Measurements from ENCODE around the gene TEN1. TPM values are rescaled to one million over a fixed set of nuclear protein-coding genes. Genes with fewer than 3 reads are reported as not detected.
"Not testable (repeated sequence)": the region's sequence is repeated elsewhere in the genome, so short reads cannot be mapped to it uniquely, and the experiment has no call there.

The TEN1 gene
- total RNA-seq, 1 donor from 2014 or later, result 4.9 TPM

DNA sequence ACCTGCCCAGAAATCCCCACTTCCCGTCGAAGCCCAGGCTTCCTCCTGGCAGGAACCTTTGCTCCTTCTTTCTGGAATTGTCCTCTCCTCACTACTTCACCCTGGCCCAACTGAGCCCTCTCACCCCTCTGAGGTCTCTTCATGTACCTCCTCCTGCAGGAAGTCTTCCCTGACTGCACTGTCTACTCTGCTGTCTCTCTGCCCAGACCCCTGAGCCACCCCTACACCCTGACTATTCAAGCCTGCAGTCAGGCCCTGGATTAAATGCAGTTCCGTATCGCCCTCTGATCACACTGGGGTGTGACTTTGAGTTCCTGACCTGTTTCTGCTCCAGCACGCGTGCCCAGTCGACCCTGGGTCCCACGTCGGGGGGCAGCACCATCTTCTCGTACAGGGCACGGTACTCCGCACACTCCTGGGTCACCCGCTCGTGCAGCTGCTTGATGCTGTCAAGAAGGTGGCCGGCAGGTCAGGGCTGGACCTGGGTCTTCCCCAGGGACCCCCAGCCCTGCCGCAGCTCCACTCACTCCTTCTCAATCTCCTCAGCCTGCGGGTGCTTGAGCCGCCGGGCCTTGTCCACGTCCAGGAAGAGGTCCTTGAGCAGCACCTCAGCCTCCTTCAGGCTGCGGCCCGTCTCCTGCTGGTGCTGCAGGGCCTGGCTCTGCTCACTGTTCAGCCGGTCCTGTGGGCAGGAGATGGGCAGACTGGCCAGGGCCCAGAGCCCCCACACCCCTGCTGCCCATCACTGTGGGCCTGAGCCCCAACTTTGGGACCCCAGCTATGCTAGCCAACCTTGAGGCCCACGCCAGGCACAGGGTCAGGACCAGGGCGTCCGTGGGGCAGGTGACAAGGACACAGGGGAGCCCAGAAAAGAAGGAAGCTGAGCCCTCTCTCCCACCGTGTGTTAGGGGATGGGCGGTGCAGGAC is 44.2 kb downstream of the TEN1 start:
- FAIRE-seq, result no peak
- DNase-seq (ENCODE audit: low spot score in 2 of 2), result no peak

DNA sequence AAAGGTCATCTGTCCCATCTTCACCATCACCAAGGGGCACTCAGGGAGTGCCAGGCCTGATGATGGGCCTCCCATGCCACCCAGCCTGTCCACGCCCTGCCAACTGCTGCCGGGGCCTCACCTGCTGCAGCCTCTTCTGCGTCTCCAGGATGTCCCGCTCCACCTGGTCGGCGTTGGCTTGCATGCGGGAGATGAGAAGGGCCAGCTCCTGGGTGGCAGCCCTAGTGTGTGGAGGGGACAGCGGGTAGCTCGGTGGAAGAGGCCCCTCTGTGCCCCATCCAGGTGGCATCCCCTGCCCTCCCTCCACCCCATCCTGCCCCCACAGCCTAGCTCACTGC is 44.8 kb downstream of the TEN1 start:
- DNase-seq (ENCODE audit: low spot score in 2 of 2), result no peak
- FAIRE-seq, result no peak

DNA sequence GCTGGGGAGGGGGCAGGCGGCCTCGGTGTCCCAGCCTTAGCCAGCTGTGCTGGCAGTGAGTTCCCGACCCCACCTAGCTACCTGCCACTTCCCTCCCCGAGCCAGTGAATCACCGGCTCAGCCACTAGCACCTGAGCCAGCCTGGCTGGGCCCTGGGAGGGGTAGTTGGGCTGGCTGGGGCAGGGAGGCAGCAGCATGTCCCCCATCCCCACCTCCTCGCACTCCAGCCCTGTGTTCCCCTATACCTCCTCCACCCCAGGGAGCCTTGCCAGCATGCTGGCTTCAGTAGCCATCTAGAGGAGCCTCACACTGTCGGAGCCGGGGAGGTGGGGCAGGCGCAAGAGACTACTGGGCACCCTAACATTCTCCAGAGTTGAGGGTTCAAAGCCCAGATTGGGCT is 45.3 kb downstream of the TEN1 start:
- DNase-seq (ENCODE audit: low spot score in 2 of 2) (no peak), FAIRE-seq (no peak)

DNA sequence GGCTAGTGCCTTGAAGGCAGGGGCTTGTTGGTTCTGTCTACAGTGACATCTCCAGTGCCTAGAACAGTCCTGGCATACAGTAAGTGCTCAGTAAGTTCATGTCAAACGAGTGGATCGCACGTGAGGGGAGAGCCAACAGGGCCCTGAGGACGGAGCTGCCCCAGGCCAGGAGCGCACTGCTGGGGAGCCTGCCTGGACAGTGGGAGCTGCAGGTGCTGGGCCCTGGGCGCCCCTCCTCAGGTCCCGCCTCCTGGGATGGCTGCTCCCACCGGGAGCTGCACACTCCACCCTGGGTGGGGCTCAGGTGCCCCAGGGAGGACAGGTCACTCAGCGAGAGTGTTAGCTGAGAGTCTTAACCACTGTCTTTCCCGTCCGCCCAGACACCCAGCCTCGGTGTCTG is 46.3 kb downstream of the TEN1 start:
- FAIRE-seq, result no peak
- no peak for DNase-seq (ENCODE audit: low spot score in 2 of 2)

DNA sequence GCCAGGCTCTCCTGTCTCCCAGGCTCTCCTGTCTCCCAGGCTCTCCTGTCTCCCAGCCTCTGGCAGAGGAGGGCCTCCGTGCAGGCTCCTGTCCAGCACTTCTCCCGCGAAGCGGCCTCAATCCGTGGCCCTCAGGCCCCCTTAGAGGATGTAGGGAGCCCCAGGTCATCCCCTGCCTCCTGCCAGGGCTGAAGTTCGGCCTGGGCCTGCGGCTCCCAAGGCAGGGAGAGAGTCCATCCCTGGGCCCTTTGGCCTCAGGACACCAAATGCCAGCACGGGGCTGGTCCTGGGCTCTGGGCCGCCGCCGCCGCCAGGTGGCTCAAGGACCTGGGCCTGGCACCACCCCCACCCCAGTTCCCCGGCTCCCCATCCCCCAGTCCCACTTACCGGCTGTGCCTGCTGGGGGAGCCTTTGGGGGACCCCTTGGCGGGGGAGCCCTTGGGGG is 47.7 kb downstream of the TEN1 start:
- DNase-seq (ENCODE audit: low spot score in 2 of 2) (no peak), FAIRE-seq (no peak)

DNA sequence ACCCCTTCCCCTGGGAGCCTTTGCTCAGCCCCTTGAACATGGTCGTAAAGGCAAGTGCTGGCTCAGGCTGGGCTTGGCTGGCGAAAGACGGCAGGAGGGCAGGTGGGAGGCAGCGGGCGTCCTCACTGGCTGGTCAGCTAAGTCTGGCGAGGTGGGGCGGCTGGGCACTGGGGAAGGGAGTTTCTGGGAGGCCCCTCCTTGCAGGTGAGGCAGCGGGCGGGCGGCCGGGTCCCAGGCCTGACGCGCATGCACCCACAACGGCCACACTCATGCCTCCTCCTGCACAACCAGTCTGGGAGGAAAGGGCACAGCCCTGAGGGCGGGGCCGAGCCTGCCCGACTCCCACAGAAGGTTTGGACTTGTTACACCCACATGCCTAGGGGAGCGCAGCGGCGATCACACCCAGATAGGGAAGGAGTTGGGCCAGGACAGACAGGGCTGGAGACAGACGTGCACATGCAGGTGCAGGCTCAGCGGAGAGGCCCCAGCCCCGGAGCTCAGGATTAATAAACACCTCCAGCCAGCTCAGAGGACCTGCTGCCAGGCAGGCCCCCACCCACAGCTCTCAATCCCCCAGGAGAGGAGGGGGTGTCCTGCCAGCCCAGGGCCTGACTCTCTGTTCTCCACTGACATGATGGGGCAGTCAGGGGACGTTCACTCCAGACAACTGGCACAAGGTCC is 48.3 kb downstream of the TEN1 start, which contains the start of gene EVPL:
EVPL (minus strand) TSS at position 148 of the 681 bp plus-strand sequence; CDS start at position 40, 108 bp downstream.
- DNase-seq (ENCODE audit: low spot score in 2 of 2) (no peak), FAIRE-seq (no peak)

DNA sequence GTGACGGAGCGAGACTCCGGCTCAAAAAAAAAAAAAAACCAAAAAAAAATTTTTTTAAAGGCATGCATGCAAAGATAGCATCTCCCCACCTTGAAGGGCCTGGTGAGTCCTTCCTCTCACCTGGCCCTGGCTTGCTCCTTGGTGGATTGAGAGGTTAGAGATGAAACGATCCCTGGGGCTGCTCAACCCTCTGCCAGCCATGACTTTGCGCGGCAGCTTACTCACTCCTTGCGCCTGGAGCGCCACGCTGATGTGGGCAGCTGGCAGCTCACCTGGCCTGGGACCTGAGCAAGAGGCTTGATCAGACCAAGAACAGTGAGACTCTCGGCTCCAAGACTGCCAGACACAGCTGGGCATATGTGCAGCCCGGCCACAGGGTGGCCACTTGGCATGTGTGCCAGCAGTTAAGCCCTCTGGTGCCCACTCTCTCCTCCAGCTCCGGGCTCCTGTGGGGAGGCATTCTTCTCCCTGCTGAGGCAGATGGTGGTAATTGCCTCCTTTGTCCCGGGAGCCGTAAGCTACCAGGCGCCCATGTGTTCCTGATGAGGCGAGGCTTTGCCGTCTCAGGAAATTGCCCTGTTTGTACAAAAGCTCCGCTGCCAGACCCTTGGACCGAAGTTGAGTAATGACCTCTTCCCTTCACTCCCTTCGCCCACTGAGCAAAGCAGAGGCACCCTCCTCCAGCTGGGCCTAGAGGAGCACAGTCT is 53.2 kb downstream of the TEN1 start:
- DNase-seq (ENCODE audit: low spot score in 2 of 2) (no peak), FAIRE-seq (no peak)

DNA sequence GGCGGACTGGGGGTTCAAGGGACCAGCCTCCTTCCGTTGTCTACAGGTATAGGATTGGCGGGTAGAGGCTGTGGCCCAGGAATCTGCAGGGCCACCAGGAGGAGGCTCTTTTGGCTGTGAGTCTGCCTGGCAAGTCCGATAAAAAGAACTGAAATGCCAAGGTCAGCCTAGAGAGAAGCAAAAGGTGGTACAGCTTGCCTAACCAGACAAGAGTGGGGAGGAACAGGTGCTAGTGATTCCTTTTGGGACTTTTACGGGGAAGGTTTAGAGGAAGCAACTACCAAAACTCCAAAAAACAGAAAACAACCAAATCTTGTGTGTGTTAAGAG is 53.7 kb downstream of the TEN1 start:
- FAIRE-seq (no peak), DNase-seq (ENCODE audit: low spot score in 2 of 2) (no peak)

DNA sequence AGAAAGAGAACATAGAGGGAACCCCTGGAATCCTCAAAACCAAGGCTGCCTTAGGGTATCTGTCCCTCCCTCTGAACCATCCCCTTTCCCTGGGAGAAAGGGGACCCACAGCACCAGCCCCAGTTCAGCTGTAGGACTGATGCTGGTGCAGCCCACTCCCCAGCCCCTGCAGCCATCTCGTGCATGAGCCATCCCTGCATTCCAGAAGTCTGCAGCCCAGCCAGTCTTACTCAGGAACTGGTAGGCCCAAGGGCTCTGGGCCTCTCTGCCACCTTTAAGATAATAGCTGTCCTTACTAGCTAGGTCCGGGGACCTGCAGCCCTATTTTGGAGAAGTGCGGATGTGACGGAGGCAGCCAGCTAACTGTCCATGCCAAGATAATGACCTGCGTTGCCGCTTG is 54.1 kb downstream of the TEN1 start:
- DNase-seq (ENCODE audit: low spot score in 2 of 2) (no peak), FAIRE-seq (no peak)

DNA sequence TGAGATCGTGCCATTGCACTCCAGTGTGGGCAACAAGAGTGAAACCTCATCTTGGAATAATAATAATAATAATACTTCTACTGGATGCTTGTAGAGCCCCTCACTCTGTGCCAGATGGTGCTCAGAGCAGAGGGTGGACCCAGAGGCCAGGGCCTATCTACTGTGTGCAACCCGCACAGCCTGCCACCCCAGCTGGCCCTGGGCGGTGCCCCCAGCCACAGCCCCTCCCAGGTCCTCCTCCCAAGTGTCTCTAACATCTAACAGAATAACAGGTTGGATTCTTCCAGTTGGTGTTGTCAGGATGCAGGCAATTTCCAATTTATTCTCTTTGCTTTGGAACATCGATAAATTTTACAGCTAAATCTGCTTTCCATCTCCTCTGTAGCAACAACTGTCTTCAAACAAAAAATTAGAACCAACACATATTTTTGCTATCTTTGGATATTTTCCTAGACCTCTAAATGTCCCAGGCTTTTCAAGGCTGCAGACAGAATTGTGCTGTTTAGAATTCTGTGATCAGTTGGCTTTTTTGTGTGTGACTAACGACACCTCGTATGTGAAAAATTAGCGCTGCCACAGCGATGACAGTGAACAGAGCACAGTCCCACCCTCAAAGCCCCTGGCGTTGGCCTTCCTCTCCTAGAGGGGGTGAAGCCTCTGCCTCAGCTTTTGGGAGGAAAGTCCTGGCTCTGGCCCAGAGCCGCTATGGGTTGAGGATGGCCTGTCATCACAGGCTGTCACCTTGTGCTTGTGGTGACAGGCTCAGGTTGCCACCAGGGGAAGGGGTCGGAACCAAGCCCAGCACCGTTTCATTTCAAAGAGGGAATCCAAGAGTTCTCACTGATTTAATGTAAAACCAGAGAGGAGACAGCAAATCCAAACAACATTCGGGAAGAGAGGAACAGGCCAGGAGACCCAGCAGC is 55.6 kb downstream of the TEN1 start:
- DNase-seq (ENCODE audit: low spot score in 2 of 2) (no peak), FAIRE-seq (no peak)

DNA sequence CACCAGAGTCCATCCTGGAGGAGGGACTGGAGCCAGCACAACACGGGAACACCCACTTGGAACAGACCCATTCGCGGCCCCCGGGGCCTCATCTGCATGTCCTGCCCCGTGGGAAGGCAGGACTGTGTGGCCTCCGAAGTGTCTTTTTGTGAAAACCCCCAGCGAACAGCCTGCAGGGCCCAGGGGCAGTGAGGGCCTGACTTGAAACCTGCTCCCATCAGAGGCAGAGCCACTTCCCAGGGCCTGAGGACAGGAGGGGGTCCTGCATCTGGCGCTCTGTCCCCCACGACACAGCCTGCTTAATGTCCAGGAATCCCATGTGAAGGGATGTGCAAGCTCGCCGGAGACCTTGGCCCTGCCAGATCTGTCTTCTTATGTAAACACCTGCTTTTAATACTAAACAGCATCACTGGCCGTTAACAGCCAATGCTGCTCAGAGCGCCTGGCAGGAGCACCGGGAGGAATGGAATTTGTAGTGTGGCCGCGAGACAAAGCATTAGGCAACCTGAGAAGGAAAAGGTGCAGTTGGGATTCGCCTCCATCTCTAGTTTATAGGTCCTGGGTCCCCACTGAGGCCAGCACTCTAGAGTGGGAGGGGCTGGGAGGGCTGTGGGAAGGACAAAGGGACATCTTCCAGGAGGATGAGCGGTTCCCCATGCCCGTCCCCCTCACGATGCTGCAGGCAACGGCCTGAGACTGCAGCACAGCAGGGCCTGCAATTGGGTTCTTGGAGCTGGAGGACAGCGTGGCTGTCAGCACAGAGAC is 57.6 kb downstream of the TEN1 start:
- DNase-seq (ENCODE audit: low spot score in 2 of 2) (no peak), FAIRE-seq (no peak)

DNA sequence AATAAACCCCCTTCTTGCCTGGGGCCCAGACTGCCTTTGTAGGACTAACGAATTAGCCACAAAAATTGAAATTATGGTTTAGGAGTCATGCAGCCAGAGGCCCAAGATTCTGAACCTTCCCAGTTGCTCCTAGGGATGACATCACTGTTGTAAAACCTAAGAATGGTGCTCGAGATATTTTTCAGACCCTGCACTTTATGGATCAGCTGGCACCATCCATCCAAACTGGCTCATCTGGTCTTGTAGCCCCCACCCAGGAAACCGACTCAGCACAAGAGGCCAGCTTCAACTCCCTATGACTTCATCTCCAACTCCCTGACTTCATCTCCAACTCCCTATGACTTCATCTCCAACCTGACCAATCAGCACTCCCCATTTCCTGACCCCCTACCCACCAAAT is 59.0 kb downstream of the TEN1 start:
- FAIRE-seq, result no peak
- no peak for DNase-seq (ENCODE audit: low spot score in 2 of 2)

DNA sequence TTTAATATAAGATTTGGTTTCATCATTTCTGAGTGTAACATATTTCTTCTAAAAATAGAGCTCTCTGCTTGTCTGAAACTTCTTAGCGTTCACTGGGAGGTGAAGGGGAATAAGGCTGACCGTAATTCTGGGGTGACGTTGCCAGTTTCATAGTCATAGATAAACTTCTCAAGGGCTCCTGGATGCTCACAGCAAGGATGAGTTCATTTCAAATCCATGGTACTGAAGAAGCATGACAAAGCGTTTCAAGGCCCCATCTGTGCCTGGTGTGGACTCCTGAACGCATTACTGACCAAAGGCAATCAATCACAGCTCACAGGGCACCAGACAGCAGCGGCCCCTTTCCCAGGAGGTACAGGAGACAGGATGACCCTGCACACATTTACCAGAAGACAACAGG is 60.1 kb downstream of the TEN1 start:
- FAIRE-seq (no peak), DNase-seq (ENCODE audit: low spot score in 2 of 2) (no peak)

DNA sequence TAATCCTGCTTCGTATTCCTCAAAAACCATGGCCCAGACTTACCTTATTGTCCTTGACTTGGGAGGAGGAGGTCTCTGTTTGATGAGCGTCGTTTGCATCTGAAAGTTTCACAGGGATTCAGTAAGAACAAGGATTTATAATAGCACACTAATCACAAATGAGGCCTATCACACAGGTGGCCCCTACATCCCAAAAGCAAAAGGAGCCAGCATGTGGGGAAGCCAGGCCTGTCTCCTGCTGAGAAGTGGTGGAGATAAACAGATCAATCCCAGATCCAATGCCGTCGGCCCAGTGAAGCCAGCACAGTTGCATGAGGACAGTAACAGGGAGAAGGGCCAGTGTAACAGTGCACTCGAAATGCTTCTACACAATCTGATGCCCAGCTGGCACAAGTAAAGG is 61.3 kb downstream of the TEN1 start:
- DNase-seq (ENCODE audit: low spot score in 2 of 2) (no peak), FAIRE-seq (no peak)

DNA sequence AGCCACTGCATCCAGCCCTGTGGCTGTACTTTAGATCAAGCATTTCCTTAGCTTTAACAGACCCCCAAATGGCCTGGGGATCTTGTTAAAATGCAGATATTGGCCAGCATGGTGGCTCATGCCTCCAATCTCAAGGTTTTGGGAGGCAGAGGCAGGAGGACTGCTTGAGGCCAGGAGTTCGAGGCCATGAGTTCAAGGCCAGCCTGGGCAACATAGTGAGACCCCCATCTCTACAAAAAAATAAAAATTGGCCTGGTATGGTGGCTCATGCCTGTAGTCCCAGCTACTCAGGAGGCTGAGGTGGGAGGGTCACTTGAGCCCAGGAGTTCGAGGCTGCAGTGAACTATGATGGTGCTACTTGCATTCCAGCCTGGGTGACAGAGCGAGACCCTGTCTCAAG is 63.8 kb downstream of the TEN1 start:
- not testable (repeated sequence) for DNase-seq (ENCODE audit: low spot score in 2 of 2); FAIRE-seq

DNA sequence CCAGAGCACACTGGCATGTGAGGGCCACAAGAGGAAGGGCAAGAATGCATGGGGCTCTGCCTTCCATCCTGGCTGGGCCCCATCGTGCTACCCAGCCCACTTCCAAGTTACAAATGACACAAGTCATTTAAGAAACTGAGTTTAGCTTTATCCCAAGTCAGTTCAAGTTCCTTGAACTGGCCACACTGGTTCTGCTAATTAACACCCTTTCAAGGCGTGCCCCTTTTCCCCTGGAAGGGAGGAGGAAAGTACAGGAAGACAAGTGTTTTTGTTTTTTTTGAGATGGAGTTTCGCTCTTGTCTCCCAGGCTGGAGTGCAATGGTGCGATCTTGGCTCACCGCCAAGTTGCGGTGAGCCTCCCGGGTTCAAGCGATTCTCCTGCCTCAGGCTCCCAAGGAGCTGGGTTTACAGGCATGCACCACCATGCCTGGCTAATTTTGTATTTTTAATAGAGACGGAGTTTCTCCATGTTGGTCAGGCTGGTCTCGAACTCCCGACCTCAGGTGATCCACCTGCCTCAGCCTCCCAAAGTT is 65.5 kb downstream of the TEN1 start:
- not testable (repeated sequence) for DNase-seq (ENCODE audit: low spot score in 2 of 2); FAIRE-seq

DNA sequence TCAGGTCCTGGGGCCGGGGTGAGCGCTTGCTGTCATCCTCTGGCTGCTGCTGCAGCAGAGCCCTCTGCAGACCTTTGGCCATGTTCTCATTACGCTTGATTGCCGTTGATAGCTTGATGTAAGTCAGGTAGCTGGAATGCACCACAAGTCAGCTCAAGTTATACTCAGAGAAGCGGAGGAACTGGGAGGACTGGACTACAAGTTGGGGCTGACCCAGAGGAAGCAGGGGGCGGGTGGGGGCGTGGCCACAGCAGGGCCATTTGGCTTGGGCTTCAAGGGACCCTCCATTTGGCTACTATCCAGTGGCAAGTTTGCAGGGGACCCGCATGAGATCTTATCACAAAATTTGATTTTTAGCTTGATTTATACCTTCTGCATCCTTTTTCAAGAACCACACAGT is 67.0 kb downstream of the TEN1 start:
- DNase-seq (ENCODE audit: low spot score in 2 of 2) (no peak), FAIRE-seq (no peak)

DNA sequence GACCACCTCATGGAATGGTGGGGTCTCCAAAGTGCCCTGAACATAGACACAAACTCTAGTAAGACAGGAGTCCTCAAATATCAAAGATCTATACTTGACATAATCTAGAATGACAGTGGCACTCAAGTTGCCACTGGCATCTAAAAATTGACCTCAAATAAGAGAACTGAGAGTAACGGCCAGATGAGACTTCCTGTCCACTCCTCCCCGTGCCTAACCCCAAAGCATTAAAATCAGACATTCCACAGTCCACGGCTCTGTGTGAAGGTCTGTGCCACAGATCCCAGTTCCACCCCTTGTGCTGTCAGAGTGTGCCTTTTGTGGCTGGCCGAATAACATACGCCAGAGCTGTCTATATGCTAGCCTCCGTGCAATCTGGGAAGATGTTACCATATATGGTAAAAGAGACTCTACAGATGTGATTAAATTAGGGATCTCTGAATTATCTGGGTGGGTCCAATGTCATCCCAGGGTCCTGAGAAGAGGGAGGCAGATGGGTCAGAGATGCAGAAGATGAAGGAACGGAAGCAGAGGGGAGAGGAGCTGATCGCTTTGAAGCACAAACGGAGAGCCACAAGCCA is 69.1 kb downstream of the TEN1 start:
- FAIRE-seq (no peak), DNase-seq (ENCODE audit: low spot score in 2 of 2) (no peak)

DNA sequence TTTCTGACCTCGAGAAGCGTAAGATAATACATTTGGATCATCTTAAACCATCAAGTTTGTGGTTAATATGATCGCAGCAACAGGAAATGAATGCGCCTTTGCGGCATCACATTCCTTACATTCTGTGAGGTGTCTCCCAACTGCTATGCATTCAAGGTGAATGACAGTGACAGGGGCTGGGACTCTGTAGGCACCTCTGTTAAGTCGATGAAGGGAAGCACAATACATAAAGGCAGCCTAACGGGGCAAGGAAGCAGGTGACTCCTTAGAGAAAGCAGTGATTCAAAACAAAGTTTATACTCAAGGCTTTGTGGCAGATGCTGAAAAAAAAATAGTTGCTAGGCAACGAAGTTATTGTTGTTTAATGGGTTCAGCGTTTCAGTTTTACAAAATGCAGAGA is 69.7 kb downstream of the TEN1 start:
- no peak for FAIRE-seq

More for the DNA sequence above, 69.7 kb downstream of the TEN1 start:
- DNase-seq (ENCODE audit: low spot score in 2 of 2), result no peak

Measured in frontal cortex (tissue), 4 donors.